Dermis blood vessel endothelial cell (primary cell): ENCODE measurements around the gene HOXB3. TPM values are rescaled to one million over a fixed set of nuclear protein-coding genes. Genes with fewer than 3 reads are reported as not detected.

Experiments used
- DNase-seq: peaks from one replicate; pipeline ENCODE4 v3.0.0; 2010
- total RNA-seq: library from RNA; depleted of rRNA; stranded (reverse); fragments of >200 nt; gene quantifications from 2 replicates; pipeline ENCODE4 v1.2.3, GENCODE V29; 2014

HOXB3 gene
- total RNA-seq, result 9.5 and 11.9 TPM in 2 replicates

DNA sequence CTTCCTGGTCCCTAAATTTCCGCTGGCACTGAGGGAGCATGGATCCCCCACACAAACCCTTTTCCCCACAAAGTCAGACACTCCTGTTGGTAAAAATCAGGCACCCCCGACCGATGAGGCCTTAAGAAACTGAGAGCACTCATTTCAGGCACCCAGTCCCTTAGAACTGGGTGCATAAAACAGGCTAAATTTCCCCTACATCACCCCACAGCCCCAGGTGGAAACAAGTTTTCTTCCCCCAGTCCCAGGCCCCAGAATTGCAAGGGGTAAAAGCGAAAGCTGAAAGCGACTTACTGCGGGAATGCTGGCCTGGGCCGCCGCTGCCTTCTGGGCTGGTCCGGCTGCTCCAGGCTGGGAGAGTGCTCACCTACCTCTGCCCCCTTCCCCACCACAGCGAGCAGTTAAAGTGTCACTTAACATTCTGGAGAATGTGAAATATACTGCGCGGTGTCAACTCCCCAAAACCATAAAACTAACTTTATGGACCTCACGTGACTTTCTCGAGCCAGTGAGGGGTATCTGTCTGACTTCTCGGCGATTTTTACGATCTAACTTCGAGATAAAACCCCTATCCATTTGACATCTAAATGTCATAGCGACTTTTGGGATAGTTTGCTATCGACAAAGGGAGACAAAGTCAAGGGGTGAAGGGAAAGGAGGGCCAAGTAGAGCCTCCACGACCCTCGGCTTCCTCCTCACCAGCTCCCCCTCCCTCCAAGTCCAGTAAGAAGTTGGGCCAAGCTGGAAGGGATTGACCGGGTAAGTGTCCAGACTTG is at the start of gene HOXB3:
TSS of gene HOXB3 (minus strand) at position 411 of the 776 bp plus-strand sequence. CDS start 37,767 bp downstream, outside the sequence.
- no peak for DNase-seq

DNA sequence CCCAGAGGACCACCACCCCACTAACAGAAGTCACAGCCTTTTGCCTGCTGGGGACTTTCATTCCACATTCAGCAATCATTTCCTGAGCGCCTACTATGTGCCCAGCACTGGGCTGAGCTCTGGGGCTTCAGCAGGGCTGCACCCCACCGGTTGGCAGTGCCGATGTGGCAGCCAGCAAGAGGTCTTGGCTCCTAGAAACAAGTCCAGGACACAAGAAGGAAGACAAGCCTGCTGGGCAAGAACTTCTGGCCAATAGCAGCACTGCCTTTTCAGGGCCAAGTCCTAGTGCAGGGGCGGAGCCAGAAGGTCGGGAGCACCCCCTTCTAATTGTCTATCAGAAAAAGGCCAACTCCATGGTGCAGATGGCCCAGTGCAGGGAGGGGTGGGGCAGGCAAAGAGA is 49.1 kb upstream of the HOXB3 start:
- no peak for DNase-seq

- no peak for DNase-seq
These were observed 47.6 kb upstream of the HOXB3 start for GRCh38 chr17:48637323-48638260.

GRCh38 chr17:48636177-48637018 is 46.4 kb upstream of the HOXB3 start:
- peak; percentile 97 for DNase-seq

DNA sequence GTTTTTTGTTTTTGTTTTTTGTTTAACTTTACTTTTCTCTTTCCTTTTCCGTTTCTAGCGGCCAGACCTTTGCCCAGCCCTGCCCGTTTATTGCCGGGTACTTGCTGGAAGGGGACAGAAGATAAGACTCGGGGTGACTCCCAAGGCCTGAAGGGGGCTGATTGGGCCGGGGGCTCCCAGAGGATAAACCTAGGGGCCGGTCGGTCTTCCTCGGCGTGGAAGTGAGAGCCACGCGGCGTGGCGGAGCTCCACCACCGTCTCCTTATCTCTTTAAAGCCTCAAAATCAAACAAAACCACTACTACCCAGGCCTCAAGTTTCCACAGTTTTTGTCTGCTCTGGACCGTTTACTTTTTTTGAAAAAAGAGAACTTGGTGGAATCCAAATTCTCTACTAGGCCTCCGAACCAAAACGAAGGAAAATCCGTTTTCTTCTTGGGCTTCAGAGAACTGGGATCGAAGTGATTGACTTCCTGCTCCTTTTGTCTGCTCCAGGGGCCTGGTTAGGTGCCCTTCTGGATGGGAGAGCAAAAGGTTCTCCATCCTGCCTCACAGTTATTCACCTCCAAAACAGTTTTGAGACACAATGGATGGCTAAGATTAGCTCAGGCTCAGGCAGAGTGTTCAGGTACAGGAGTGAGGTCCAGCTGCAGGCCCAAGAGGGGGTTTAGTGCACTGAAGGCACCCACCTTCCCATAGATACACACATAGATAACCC is 44.6 kb upstream of the HOXB3 start:
- DNase-seq, result no peak

GRCh38 chr17:48633266-48633677 is 43.2 kb upstream of the HOXB3 start:
- DNase-seq, result no peak

DNA sequence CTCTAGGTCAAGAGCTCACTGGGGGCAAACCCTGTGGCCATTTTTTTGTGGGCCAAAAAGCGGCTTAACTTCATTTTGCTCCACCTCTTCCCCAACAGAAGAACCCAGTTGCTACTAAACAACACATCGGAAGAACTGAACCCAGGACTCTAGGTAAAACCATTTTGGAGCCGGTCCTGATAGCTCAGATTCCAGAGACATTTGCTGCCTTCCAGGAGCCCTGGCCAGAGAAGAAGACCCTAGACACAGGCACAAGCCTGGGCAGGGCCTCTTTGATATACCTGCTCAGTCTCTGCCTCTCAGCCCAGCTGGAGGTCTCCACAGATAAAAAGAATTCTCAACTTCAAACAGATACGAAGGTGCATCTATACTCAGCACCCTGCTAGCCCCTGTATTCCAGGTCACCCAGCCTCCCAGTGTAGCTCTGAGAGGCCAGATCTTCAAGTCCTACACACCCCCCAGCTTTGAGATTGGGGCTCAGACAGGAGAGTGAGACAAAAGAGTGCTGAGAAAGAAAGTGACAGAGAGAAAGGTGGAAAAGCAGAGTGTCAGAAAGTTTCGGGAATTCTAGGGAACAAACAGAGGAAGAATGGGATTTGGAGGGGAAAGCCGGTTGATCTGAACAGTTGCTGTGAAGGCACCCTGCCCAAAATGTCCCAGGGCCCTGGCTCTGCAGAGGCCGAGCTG is 42.7 kb upstream of the HOXB3 start:
- no peak for DNase-seq

- no peak for DNase-seq
These were observed 41.9 kb upstream of the HOXB3 start for GRCh38 chr17:48631693-48632578.

DNA sequence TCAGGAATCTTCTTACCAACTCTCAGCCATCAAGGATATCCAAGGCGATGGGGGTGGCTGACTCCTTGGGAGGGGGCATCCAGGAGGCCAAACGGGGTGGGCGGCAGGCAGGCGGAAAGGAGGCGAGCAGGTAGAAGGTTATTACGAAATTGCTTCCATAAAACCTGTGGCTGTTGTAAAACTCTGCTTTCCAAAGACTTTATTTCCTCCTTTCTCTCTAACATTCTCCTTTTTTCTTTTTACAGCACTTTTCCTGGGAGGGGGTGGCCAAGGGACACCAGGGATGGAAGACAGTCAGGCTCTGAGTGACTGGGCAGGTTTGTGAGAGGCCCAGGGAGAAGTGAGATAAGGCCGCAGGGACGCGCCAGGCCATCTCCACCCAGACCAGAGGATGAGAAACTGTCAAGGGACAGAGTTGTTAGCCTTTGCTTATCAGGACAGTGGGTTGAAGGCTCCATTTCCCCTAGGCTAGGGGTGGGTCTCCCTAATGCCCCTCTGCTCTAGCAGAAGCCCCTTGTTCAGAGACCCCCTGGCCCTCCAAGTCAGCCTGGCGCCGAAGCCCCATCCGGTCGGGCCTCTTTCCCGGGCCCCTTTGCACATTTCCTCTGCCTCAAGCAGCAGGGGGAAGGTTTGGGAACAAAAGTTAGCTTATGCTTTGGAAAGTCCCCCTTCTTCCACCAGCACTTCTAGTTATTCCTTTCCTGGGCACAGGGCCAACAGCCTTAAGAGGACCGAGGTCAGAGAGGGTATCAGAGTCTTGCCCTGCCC is 41.1 kb upstream of the HOXB3 start:
- no peak for DNase-seq

DNA sequence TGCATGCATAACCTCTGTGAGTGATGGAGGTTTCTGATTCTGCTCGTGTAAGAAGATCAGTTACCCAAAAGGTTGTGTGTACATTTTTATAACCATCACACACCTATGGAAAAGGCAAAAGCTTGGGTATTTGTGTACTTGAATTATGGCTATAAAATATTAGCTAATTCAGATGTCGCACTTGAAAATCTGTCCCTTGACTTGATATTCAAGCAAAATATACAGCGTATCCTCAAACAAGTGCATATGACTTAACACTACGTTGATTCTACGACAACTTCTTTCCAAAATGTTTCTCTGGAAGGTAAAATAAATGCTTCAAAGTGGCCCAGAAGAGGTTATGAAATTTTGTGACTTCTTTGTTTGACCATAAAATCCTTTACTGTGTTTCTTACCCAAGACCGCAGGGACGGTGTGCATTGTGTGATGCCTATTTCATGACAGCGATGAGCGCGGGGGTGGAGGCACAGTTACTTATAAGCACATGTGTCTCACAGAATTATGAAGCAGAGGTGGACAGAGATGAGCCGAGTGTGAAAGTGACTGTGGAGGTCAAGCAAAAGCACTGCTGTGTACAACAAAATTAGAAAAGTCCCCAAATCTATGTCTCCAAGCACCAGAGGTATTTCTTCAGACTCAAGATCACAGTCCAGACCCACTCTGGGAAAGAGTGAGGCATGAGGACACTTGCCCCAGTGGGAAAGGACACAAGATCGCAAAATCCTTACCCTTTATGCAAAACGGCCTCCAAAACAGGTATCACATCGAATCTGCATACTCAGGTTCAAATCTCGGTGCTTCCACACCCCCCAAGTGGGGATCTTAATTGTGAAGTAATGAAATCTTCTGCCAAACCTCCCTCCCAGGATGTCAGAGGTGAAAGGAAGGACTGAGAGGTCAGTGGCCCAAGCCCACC is 40.2 kb upstream of the HOXB3 start:
- DNase-seq, result no peak

DNA sequence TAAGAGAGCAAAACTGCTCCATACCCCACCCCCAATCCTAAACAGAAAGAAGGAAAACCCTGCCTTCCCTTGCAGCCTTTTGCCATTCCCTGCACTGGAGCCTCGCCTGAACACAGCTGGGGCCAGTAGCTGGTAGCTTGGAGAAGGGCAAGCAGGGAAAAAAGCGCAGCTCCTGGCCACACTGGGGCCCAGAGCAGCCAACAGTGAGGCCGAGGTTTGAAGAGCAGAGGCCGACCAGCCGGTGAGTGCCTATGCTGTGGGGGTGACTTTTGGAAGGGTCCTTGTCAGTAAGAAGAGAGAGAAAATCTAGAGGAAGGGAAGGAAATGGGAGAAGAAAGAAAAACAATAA is 39.3 kb upstream of the HOXB3 start:
- no peak for DNase-seq

DNA sequence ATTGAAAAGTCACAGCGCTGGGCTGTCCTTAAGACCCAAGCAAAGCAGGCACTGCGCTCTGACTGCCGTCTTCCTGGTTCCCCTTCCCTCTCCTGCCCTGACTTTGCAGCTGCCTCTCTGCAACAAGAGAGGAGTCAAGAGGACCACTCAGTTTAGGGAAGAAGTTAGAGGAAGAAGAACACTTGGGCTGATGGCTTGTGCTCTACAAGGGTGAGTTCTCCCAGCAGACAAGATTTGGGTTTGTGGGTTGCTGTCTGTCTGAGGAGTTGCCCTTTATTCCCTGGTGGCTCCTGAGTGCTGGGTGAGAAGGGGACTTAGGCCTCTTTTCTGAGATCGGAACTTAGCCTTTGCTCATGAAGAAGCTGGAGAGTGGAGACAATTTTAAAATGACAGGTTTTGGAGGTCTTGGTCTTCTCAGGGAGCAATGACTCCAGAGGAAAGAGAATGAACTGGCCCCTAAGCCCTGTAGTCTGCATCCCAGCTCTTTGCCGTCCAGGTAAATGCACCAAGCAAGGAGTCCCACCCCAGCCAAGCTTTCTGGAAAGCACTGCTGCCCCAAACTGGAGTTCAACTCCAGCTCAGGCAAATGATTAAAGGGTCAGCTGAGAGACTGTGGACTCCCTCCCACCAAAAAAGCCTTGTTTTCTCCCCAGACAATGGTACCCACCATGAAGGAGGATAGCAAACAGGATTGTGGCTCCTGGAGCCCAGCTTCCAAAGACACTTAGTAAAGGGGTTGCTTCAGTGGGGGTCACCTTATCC is 38.8 kb upstream of the HOXB3 start:
- no peak for DNase-seq

GRCh38 chr17:48627623-48628521 is 37.8 kb upstream of the HOXB3 start:
- DNase-seq, result no peak

GRCh38 chr17:48627118-48627597 is 37.1 kb upstream of the HOXB3 start:
- no peak for DNase-seq

DNA sequence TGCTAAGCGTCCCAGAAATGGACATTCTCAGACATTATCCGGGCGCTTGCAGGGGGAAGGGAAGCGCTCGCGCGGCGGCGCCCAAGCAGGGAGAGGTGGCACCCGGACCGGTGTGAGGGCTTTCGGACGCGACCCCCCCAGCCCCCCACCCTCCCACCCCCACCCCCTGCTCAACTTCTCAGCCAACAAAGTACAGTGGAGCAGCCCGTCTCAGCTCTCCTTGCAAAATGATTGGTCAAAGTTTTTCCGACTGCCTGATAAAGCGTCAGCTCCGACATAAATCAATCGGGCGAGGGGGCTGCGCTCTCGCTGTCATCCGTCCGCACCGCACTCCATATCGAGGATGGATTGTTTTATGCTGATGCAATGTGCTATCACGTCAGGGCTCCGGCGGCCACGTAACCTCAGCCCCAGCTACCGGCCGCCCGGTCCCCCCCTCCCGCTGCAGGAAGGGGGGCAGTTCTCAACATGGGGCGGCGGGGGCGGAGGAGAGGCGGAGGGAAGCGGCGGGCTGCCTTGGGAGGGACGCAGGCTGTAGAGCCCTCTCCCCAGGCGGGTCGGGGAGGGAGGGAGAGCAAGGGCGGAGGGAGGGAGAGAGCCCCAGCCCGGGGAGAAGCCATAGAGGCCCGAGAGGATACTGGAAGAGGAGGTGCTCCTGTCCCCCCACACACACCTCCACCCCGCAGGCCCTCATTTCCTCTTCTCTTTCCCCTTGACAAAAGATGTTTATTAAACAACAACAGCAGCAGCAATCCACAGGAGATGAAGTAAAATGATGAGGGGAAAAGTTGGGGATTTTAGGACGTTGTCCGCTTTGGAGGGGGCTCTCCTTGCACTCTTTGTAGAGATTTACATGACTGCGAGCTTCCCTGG is 36.4 kb upstream of the HOXB3 start, which contains the start of gene HOXB9:
TSS of gene HOXB9 (minus strand) at position 114 of the 873 bp plus-strand sequence. CDS start at position 25, 89 bp downstream.
- DNase-seq, result peak; percentile 57
